Right atrium auricular region (tissue), 2 donors: Measurements from ENCODE around the gene INSYN1. TPM values are rescaled to one million over a fixed set of nuclear protein-coding genes. Genes with fewer than 3 reads are reported as not detected.
"Not testable (repeated sequence)": the region's sequence is repeated elsewhere in the genome, so short reads cannot be mapped to it uniquely, and the experiment has no call there.

ENCODE experiments used
- DNase-seq: peaks from one replicate; pipeline ENCODE4 v3.0.0-alpha.2; 2019; ENCODE audit warnings: low spot score
- H3K27ac ChIP-seq, 2 donors: fragments of 200-600 bp; sonication (generic); 1 replicate in 1 of 2; 2 replicates in 1 of 2; pipeline ENCODE4 v1.5.1; 2016 to 2019
- H3K27me3 ChIP-seq, 2 donors: fragments of 200-600 bp; sonication (generic); one replicate each; pipeline versions ENCODE4 v1.5.1 to v1.6.0; 2017 to 2019
- H3K36me3 ChIP-seq: fragments of 200-600 bp; sonication (generic); one replicate; pipeline ENCODE4 v1.5.1; 2016
- H3K4me1 ChIP-seq, 2 donors: fragments of 200-600 bp; sonication (generic); one replicate each; pipeline versions ENCODE4 v1.5.1 to v1.6.0; 2017 to 2019
- H3K4me3 ChIP-seq, 2 donors: fragments of 200-600 bp; sonication (generic); 1 replicate in 1 of 2; 2 replicates in 1 of 2; pipeline ENCODE4 v1.5.1; 2017 to 2019; ENCODE audit warnings: mild to moderate bottlenecking in 1 of 2, moderate library complexity in 1 of 2
- H3K9me3 ChIP-seq, 2 donors: fragments of 200-600 bp; sonication (generic); one replicate each; pipeline ENCODE4 v1.5.1; 2019
- CTCF ChIP-seq, 2 donors: fragments of 200-600 bp; sonication (generic); IDR thresholded peaks; one replicate each; pipeline ENCODE4 v1.5.1; 2019; ENCODE audit warnings: antibody characterized with exemption in 2 of 2
- total RNA-seq, 2 donors: library from RNA; depleted of rRNA; stranded (reverse); fragments of >200 nt; gene quantifications; one replicate each; pipeline ENCODE4 v1.1.0, GENCODE V29; 2016

Gene INSYN1
- total RNA-seq, 2 donors from 2014 or later, result 32.7 to 68.5 TPM

DNA sequence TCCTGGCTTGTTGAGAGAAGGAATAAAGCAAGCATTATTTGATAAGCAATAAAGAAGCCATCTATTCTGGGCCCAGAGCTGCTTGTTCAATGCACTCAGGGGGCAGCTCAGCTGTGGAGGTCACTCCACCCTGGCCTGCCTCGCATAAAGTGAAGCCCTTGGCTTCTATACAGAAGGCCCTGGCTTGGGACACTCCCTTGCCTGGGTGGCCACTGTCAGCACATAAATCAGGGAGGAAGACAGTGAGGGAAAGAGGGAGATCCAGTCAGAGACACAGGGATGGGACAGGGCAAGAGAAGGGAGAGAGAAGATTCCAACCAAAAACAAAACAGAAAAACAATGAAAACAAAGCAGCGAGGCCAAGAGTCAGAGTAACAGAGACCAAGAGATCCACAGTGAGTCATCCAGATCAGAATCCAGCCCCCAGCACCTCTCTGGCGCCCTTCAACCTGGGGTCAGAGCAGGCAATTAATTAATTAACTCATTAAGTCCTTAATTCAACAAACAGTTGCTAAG is 11.8 kb downstream of the INSYN1 start:
- DNase-seq, result no peak
- Histone ChIP-seq H3K36me3 (no peaks in the 10 kb centered on the region), H3K27ac (no peak overlapping the region), H3K27me3 (no peaks in the 10 kb centered on the region), H3K4me3 (no peak overlapping the region), H3K4me1 (peaks cover 0 to 21% of the 10 kb centered on the region in 2 donors), H3K9me3 (no peaks in the 10 kb centered on the region)
- TF ChIP-seq CTCF (IDR thresholded peaks at IDR 0.05), result no peak

DNA sequence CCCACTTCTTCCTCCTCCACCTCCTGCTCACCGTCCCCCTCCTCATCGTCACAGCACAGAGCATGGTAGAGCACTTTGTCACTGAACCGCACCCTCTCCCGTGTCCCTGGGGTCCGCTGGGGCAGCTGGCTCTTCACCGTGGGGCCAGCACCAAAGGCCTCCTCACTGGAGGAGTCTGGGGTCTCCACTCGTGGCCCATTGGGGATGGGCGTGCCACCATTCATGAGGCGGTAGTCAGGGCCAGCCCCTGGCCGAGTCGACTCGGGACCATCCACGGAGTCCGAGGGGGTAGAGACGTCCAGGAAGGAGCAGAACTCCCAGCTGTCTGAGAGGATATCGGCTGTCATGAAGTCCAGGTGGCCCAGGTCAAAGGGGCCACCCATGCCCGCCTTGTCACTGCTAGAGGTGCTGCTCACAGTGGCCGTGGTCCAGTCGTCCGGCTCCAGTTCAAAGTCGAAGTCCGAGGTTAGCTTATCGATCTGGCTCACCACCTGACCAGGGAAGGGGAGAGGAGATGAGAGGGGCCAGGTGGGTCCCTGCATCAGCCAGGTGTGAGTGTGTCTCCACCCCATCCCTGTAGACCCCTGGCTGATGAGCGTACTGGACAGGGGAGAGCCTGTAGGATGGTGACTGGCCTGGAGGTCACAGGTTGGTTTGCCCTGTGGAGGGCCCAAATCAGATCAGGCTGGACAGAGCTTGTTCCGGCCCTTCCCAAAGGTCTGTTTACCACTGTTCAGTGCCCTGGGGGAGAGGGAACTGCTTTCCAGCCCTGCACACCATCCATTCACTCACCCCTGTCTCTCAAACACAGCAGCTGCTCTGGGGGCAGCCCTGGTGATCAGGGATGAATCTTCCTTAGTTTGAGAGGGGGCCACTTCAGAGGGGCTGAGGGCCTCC is 12.8 kb downstream of the INSYN1 start:
- peaks cover 0 to 20% of the 10 kb centered on the region in 2 donors for H3K4me1 ChIP-seq
- no peaks in the 10 kb centered on the region for H3K36me3 ChIP-seq
- no peak for TF ChIP-seq CTCF (IDR thresholded peaks at IDR 0.05)
- no peak overlapping the region for H3K4me3 ChIP-seq
- H3K27ac ChIP-seq, result no peak overlapping the region
- no peaks in the 10 kb centered on the region for H3K9me3 ChIP-seq
- no peak for DNase-seq
- H3K27me3 ChIP-seq, result no peaks in the 10 kb centered on the region

DNA sequence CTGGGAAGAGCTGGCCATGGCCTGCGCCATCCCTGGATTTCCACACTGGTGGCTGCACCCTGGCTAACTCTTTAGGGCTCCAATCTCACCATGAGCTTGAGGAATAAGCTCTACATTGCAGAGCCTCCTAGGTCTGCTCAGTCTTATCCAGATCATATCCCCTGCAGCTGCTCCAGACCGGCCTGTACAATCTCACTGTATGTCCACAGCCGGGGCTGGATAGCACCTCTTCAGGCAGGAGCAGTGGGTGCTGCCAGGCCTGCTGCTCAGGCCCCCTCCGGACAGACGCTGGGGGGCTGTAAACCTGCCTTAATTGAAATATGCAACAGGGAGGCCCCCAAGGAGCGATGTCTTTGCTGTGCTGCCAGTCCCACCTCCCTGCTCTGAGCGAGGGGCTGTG is 15.6 kb downstream of the INSYN1 start:
- Histone ChIP-seq H3K27me3 (no peaks in the 10 kb centered on the region), H3K36me3 (no peaks in the 10 kb centered on the region), H3K27ac (no peak overlapping the region), H3K4me1 (peaks cover 0 to 12% of the 10 kb centered on the region in 2 donors), H3K9me3 (no peaks in the 10 kb centered on the region), H3K4me3 (no peak overlapping the region)
- no peak for TF ChIP-seq CTCF (IDR thresholded peaks at IDR 0.05)
- DNase-seq, result no peak

DNA sequence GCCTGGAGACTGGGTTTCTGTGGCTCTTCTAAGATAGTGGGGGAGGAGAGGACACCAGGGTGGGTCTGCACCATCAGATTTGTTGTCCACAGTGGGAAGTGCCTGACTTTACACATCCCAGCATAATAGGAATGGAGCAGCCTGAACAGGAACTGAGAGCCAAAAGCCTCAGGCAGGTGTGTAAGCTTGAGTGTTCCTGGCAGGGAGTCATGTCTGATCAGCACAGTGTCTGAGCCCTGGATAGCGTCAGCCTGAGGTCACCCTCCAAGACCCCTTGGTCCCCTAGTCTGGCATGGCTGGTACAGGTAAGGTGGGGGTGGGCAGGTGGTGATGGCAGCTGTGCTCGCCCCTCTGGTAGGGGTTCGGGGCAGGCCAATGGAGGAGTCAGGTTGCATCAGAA is 20.2 kb downstream of the INSYN1 start:
- no peaks in the 10 kb centered on the region for H3K36me3 ChIP-seq
- TF ChIP-seq CTCF (IDR thresholded peaks at IDR 0.05), result no peak
- no peak for DNase-seq

DNA sequence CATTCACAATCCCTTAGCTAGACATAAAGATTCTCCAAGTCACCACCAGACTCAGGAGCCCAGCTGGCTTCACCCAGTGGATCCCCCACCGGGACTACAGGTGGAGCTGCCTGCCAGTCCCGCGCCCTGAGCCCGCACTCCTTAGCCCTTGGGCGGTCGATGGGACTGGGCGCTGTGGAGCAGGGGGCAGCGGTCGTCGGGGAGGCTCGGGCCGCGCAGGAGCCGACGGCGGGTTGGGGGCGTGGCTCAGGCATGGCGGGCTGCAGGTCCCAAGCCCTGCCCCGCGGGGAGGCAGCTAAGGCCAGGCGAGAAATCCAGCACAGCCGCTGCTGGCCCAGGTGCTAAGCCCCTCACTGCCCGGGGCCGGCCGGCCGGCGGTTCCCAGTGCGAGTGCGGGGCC is 21.1 kb downstream of the INSYN1 start:
- not testable (repeated sequence) for H3K27ac ChIP-seq, H3K9me3 ChIP-seq, H3K4me1 ChIP-seq, DNase-seq, H3K36me3 ChIP-seq, H3K27me3 ChIP-seq, H3K4me3 ChIP-seq

More for the DNA sequence above, 20.2 kb downstream of the INSYN1 start:
- H3K9me3 ChIP-seq, result no peaks in the 10 kb centered on the region
- H3K27me3 ChIP-seq, result no peaks in the 10 kb centered on the region
- H3K27ac ChIP-seq, result no peak overlapping the region
- H3K4me3 ChIP-seq, result no peak overlapping the region
- peaks cover 0 to 7% of the 10 kb centered on the region in 2 donors for H3K4me1 ChIP-seq

- no peaks in the 10 kb centered on the region for H3K36me3 ChIP-seq
- no peak for DNase-seq
- peaks cover 0 to 15% of the 10 kb centered on the region in 2 donors for H3K4me1 ChIP-seq
- no peaks in the 10 kb centered on the region for H3K9me3 ChIP-seq
- H3K27ac ChIP-seq, result peak overlapping the region; percentile 62 to 78
- no peak overlapping the region for H3K4me3 ChIP-seq
- no peak for TF ChIP-seq CTCF (IDR thresholded peaks at IDR 0.05)
- H3K27me3 ChIP-seq, result no peaks in the 10 kb centered on the region
Measured at GRCh38 chr15:73727330-73727976, 25.7 kb downstream of the INSYN1 start.
